ENCODE results near the gene MGRN1. TPM values are rescaled to one million over a fixed set of nuclear protein-coding genes. Genes with fewer than 3 reads are reported as not detected.

The MGRN1 gene
- total RNA-seq, 1 experiment from 2014 or later: 61.3 TPM

GRCh38 chr16:4652561-4652960 is 27.9 kb downstream of the MGRN1 start:
- no peak for TF ChIP-seq CTCF (IDR thresholded peaks at IDR 0.05; ENCODE audit: unreplicated experiment)
- no peaks in the 10 kb centered on the region for H3K27me3 Mint-ChIP-seq (ENCODE audit: insufficient read depth, unreplicated experiment)
- no peak for DNase-seq (ENCODE audit: unreplicated experiment)
- H3K36me3 Mint-ChIP-seq (ENCODE audit: insufficient read depth, unreplicated experiment): peaks cover 54% of the 10 kb centered on the region
- ChIA-PET POLR2A (no interaction called here), CTCF (interaction anchor here (0.6 kb wide), 1 partner anchor 24 kb away, joined by 3 read pairs; no protein-coding TSS in a partner anchor)
- intact Hi-C loops (cut with micrococcal nuclease): no loop called here
- BruUV-seq (replicated peaks): no TSS peak
- no peaks in the 10 kb centered on the region for H3K9me3 Mint-ChIP-seq (ENCODE audit: unreplicated experiment)
- no peak overlapping the region for H3K27ac Mint-ChIP-seq (ENCODE audit: low read depth, unreplicated experiment)
- no peak overlapping the region for H3K4me3 Mint-ChIP-seq (ENCODE audit: unreplicated experiment)
- no peaks in the 10 kb centered on the region for H3K4me1 Mint-ChIP-seq (ENCODE audit: insufficient read depth, unreplicated experiment)

DNA sequence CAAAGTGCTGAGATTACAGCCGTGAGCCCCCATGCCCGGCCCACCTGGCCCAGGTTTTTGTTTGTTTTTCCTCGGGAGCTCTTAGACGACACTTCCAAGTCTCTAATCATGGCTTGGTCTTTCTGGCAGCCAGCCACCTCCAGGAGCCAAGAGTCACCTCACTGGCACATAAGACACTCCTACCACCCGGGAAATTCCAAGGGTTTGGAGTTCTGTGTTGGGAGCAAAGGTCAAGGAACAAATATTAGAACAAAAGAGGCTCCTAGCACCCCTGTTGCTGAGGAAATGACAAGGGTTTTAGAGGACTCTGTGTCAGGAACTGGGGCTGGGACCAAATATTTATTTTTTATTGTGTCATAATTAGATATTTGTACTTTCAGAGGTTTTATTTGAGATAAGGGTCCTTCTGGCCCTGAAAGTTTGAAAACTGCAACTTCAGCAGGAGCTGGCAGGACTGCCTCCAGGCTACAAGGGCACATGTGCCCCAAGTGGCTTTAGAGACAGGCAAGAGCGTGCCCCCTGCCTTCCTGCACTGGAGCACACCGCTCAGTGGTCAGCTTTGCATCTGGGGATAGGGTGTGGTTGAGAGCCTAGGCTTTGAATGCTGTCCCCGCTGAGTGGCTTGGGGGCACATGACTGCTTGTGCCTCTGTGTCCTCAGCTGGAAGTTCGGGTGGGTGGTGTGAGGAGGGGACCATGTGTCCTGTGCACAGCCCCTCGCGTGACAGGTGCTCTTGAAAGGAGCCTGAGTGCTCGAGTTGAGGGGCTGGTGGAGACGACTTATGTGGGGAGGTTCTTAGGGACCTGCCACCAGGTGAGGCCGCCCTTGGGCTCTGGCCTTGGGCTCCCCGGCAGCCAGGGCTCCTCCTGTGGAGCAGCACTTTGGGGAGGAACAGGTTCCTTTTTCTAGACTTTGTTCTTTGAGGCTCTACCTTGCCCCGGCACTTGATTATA is 29.7 kb downstream of the MGRN1 start:
- no peak overlapping the region for H3K4me3 Mint-ChIP-seq (ENCODE audit: unreplicated experiment)
- BruUV-seq (replicated peaks): no TSS peak
- H3K27ac Mint-ChIP-seq (ENCODE audit: low read depth, unreplicated experiment): no peak overlapping the region
- no peak for DNase-seq (ENCODE audit: unreplicated experiment)
- H3K9me3 Mint-ChIP-seq (ENCODE audit: unreplicated experiment): no peaks in the 10 kb centered on the region
- CTCF ChIA-PET: interaction anchor here (0.6 to 1.1 kb wide), 4 partner anchors 24 to 136 kb away, joined by 4 to 6 read pairs (median 4); partner anchors contain the start of gene MGRN1
- TF ChIP-seq CTCF (IDR thresholded peaks at IDR 0.05; ENCODE audit: unreplicated experiment): no peak
- H3K4me1 Mint-ChIP-seq (ENCODE audit: insufficient read depth, unreplicated experiment): no peaks in the 10 kb centered on the region
- peaks cover 69% of the 10 kb centered on the region for H3K36me3 Mint-ChIP-seq (ENCODE audit: insufficient read depth, unreplicated experiment)
- intact Hi-C loops (cut with micrococcal nuclease): no loop called here
- H3K27me3 Mint-ChIP-seq (ENCODE audit: insufficient read depth, unreplicated experiment): no peaks in the 10 kb centered on the region
- POLR2A ChIA-PET: no interaction called here

DNA sequence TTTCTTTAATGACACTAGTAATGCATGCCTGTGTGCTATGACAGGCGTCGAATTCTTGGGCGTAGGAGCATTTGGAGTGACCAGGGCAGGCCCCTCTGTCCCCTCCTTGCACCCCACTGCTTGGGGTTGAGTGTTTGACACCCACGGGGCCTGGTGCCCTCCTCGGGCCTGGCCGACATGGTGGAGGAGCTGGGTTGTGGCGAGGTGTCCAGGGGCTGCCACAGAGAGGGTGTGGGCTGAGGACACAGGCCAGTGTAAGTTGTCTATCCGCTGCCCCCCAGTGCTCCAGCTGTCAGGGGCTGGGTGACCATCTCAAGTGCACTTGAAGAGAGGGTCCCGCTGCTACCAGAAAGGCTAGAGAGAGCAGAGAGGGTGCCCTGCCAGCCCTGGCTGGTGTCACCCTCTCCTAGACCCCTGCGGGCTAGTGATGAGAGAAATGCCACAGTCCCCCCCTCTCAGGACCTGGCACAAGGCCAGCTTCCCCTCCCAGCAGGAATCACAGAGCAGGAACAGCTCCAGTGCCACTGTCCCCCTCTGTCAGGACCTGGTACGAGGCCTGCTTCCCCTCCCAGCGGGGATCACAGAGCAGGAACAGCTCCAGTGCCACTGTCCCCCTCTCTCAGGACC is 30.5 kb downstream of the MGRN1 start:
- TF ChIP-seq CTCF (IDR thresholded peaks at IDR 0.05; ENCODE audit: unreplicated experiment): no peak
- no peak overlapping the region for H3K4me3 Mint-ChIP-seq (ENCODE audit: unreplicated experiment)
- H3K36me3 Mint-ChIP-seq (ENCODE audit: insufficient read depth, unreplicated experiment): peaks cover 75% of the 10 kb centered on the region
- CTCF ChIA-PET: interaction anchor here (0.6 to 0.8 kb wide), 2 partner anchors 28 to 31 kb away, joined by 3 to 4 read pairs; partner anchors contain the start of gene MGRN1
- intact Hi-C loops (cut with micrococcal nuclease): no loop called here
- POLR2A ChIA-PET: interaction anchor here (0.6 kb wide), 1 partner anchor 167 kb away, joined by 3 read pairs; no protein-coding TSS in a partner anchor
- no peak overlapping the region for H3K27ac Mint-ChIP-seq (ENCODE audit: low read depth, unreplicated experiment)
- no TSS peak for BruUV-seq (replicated peaks)
- H3K4me1 Mint-ChIP-seq (ENCODE audit: insufficient read depth, unreplicated experiment): no peaks in the 10 kb centered on the region
- H3K27me3 Mint-ChIP-seq (ENCODE audit: insufficient read depth, unreplicated experiment): no peaks in the 10 kb centered on the region
- no peak for DNase-seq (ENCODE audit: unreplicated experiment)
- H3K9me3 Mint-ChIP-seq (ENCODE audit: unreplicated experiment): no peaks in the 10 kb centered on the region

DNA sequence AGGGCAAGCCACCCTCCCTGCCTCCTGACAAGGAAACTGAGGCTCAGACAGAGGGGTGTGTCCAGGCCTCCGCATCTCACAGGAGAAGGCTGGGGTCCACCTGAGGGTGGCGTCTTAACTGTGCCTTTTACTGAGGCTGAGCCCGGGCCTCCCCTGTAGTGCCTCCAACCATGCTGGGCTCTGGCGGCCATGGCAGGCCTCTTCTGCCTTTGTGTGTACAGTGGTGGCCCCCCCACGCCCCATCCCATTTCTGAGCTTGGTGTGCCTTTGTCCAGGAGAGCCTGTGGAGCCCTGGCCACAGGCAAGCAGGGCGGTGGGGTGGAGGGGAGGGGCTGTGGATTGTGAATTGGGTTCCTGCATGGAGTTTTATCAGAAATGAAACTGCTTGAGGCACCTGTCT is 31.2 kb downstream of the MGRN1 start:
- CTCF ChIA-PET: interaction anchor here (0.8 kb wide), 1 partner anchor 28 kb away, joined by 3 read pairs; no protein-coding TSS in a partner anchor
- peaks cover 68% of the 10 kb centered on the region for H3K36me3 Mint-ChIP-seq (ENCODE audit: insufficient read depth, unreplicated experiment)
- BruUV-seq (replicated peaks): no TSS peak

More for the DNA sequence above, 31.2 kb downstream of the MGRN1 start:
- no peaks in the 10 kb centered on the region for H3K9me3 Mint-ChIP-seq (ENCODE audit: unreplicated experiment)
- TF ChIP-seq CTCF (IDR thresholded peaks at IDR 0.05; ENCODE audit: unreplicated experiment): no peak
- H3K27ac Mint-ChIP-seq (ENCODE audit: low read depth, unreplicated experiment): no peak overlapping the region
- H3K27me3 Mint-ChIP-seq (ENCODE audit: insufficient read depth, unreplicated experiment): no peaks in the 10 kb centered on the region
- intact Hi-C loops (cut with micrococcal nuclease): no loop called here
- H3K4me3 Mint-ChIP-seq (ENCODE audit: unreplicated experiment): no peak overlapping the region
- POLR2A ChIA-PET: no interaction called here
- no peak for DNase-seq (ENCODE audit: unreplicated experiment)
- no peaks in the 10 kb centered on the region for H3K4me1 Mint-ChIP-seq (ENCODE audit: insufficient read depth, unreplicated experiment)

Measured in MCF 10A (cell line).